ENCODE results near the gene SH3RF3.

DNA sequence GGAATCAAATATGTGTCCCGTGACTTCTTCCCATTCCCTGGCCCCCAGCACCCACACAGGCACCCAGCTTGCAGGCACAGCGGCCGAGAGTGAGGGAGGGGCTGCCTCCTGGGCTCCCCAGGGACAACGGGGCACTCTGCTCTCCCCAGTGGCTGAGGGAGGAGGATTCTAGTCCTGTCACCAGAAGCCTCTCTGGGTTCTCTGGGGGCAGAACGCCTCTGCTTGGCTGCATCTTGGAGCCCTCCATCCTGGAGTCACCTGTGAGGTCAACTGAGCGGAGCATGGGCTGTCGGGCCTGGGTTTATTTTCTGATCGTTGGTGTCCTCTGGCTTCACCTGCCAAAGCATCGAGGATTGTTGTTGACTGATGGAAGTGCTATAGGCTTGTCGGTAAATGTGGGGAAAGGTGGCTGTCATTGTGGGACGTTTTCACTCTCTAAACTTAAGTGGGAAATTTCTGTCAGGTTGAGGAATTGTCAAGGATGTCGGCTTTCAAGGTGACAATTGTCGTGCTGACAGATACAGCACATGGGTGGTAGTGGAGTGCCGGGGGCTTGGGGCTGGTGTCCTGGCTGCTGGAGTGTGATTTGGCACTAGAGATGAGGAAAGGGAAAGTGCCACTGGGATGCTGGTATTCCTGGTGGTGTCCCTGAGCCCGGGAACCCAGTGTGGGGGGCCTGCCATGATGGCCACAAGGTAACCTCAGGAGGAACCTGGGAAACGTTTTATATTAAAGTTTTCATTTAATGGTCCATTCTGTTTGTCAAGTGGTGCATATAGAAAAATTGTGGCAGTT is 13.6 kb downstream of the SH3RF3 start:
- TF ChIP-seq CTCF (IDR thresholded peaks at IDR 0.05) (no peak), POLR2A (IDR thresholded peaks at IDR 0.05) (no peak)
